OCI-M2 (cell line): ENCODE measurements around the gene TMEM260.
A peak's percentile ranks its signal among the peaks of the same experiment; 100 is the strongest.

Experiments
- DNase-seq: peaks from one replicate; lab custom pipeline; 2025; ENCODE audit not compliant: unreplicated experiment; lab: John Stamatoyannopoulos, UW

The TMEM260 gene

GRCh38 chr14:56579345-56580220, at the start of gene TMEM260:
TSS of gene TMEM260 (plus strand) at chr14:56579798. CDS start at chr14:56579915, 117 bp downstream.
- peak; percentile 48 for DNase-seq

- DNase-seq, result no peak
These were observed 47.1 kb upstream of the TMEM260 start for GRCh38 chr14:56532546-56532945.

GRCh38 chr14:56534656-56535055, 44.9 kb upstream of the TMEM260 start:
- DNase-seq, result no peak

GRCh38 chr14:56539862-56540261, 39.7 kb upstream of the TMEM260 start:
- no peak for DNase-seq

GRCh38 chr14:56543436-56543835, 36.2 kb upstream of the TMEM260 start:
- DNase-seq, result no peak

- no peak for DNase-seq
These were observed 29.9 kb upstream of the TMEM260 start for GRCh38 chr14:56549721-56550120.

GRCh38 chr14:56552615-56553014, 27.0 kb upstream of the TMEM260 start:
- DNase-seq, result no peak

- no peak for DNase-seq
These were observed 25.3 kb upstream of the TMEM260 start for GRCh38 chr14:56554301-56554700.

- DNase-seq, result no peak
These were observed 23.6 kb upstream of the TMEM260 start for GRCh38 chr14:56555921-56556570.

- no peak for DNase-seq
These were observed 20.4 kb upstream of the TMEM260 start for GRCh38 chr14:56559182-56559581.

GRCh38 chr14:56561606-56562005, 18.0 kb upstream of the TMEM260 start:
- no peak for DNase-seq

- no peak for DNase-seq
These were observed 16.7 kb upstream of the TMEM260 start for GRCh38 chr14:56562883-56563282.

- no peak for DNase-seq
These were observed 10.4 kb upstream of the TMEM260 start for GRCh38 chr14:56569174-56569573.

- no peak for DNase-seq
These were observed 9.3 kb upstream of the TMEM260 start for GRCh38 chr14:56570295-56570694.

- no peak for DNase-seq
These were observed 668 bp downstream of the TMEM260 start for GRCh38 chr14:56580221-56580711.

GRCh38 chr14:56581041-56581727, 1.6 kb downstream of the TMEM260 start:
- no peak for DNase-seq

GRCh38 chr14:56585461-56586084, 6.0 kb downstream of the TMEM260 start:
- DNase-seq, result no peak

GRCh38 chr14:56587701-56588100, 8.1 kb downstream of the TMEM260 start:
- DNase-seq, result no peak

GRCh38 chr14:56590535-56590960, 10.9 kb downstream of the TMEM260 start:
- DNase-seq, result no peak

- no peak for DNase-seq
These were observed 13.3 kb downstream of the TMEM260 start for GRCh38 chr14:56592746-56593544.
